Calu3 (cell line): ENCODE results near the gene GNRHR. TPM values are rescaled to one million over a fixed set of nuclear protein-coding genes. Genes with fewer than 3 reads are reported as not detected.
"Not testable (repeated sequence)": the region's sequence is repeated elsewhere in the genome, so short reads cannot be mapped to it uniquely, and the experiment has no call there.

Source experiments
- BruUV-seq: library from RNA; stranded (reverse); fragments of 400-500 nt; replicated peaks from 2 replicates; lab custom pipeline; 2021; lab: Mats Ljungman, UMichigan
- CTCF ChIA-PET: fragments of 300-600 bp; sonication (Branson Sonifier 250); formaldehyde crosslinking; loops from one replicate; lab custom pipeline; 2022; ENCODE audit warnings: antibody characterized with exemption; lab: Charles Lee
- DNase-seq: peaks from one replicate; pipeline ENCODE4 v3.0.0; 2022
- H3K27ac Mint-ChIP-seq: one replicate; pipeline ENCODE4 v1.8.0; 2022; ENCODE audit warnings: mixed read lengths; ENCODE audit not compliant: unreplicated experiment
- H3K27me3 Mint-ChIP-seq: one replicate; pipeline ENCODE4 v1.8.0; 2022; ENCODE audit warnings: mixed read lengths; ENCODE audit not compliant: unreplicated experiment
- H3K36me3 Mint-ChIP-seq: one replicate; pipeline ENCODE4 v1.8.0; 2022; ENCODE audit warnings: mild to moderate bottlenecking, moderate library complexity, mixed read lengths; ENCODE audit not compliant: insufficient read depth, unreplicated experiment
- H3K4me1 Mint-ChIP-seq: one replicate; pipeline ENCODE4 v1.8.0; 2022; ENCODE audit warnings: mild to moderate bottlenecking, low read depth, mixed read lengths; ENCODE audit not compliant: unreplicated experiment
- H3K4me3 Mint-ChIP-seq: one replicate; pipeline ENCODE4 v1.8.0; 2022; ENCODE audit warnings: mild to moderate bottlenecking, low read depth, moderate library complexity, mixed read lengths; ENCODE audit not compliant: unreplicated experiment
- H3K9me3 Mint-ChIP-seq: one replicate; pipeline ENCODE4 v1.8.0; 2022; ENCODE audit warnings: low read depth, mixed read lengths; ENCODE audit not compliant: unreplicated experiment
- intact Hi-C: fragments of 100-400 bp; cut with micrococcal nuclease; formaldehyde crosslinking; loops from one replicate; pipeline ENCODE4 v1.10.0; 2022; ENCODE audit not compliant: unreplicated experiment
- total RNA-seq: library from RNA; stranded (reverse); gene quantifications from 2 replicates; pipeline ENCODE4 v1.2.3, GENCODE V29; 2022
- TF ChIP-seq, protein P1 (sequence below): fragments of 200-600 bp; IDR thresholded peaks from one replicate; pipeline ENCODE4 v1.8.0; 2022; ENCODE audit warnings: antibody characterized with exemption; ENCODE audit not compliant: unreplicated experiment

The GNRHR gene
- total RNA-seq, 1 experiment from 2014 or later = not detected

GRCh38 chr4:67735325-67735724 lies 18.9 kb downstream of the GNRHR start:
- intact Hi-C loops = no loop called here
- Mint-ChIP-seq H3K27ac (no peak overlapping the region), H3K27me3 (no peaks in the 10 kb centered on the region), H3K36me3 (no peaks in the 10 kb centered on the region), H3K4me3 (no peak overlapping the region), H3K9me3 (no peaks in the 10 kb centered on the region), H3K4me1 (no peaks in the 10 kb centered on the region)
- CTCF ChIA-PET = no interaction called here
- DNase-seq = no peak
- no TSS peak for BruUV-seq
- TF ChIP-seq, protein P1, sequence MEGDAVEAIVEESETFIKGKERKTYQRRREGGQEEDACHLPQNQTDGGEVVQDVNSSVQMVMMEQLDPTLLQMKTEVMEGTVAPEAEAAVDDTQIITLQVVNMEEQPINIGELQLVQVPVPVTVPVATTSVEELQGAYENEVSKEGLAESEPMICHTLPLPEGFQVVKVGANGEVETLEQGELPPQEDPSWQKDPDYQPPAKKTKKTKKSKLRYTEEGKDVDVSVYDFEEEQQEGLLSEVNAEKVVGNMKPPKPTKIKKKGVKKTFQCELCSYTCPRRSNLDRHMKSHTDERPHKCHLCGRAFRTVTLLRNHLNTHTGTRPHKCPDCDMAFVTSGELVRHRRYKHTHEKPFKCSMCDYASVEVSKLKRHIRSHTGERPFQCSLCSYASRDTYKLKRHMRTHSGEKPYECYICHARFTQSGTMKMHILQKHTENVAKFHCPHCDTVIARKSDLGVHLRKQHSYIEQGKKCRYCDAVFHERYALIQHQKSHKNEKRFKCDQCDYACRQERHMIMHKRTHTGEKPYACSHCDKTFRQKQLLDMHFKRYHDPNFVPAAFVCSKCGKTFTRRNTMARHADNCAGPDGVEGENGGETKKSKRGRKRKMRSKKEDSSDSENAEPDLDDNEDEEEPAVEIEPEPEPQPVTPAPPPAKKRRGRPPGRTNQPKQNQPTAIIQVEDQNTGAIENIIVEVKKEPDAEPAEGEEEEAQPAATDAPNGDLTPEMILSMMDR = no peak

- H3K27me3 Mint-ChIP-seq, H3K9me3 Mint-ChIP-seq, DNase-seq, H3K4me1 Mint-ChIP-seq, intact Hi-C loops, H3K36me3 Mint-ChIP-seq, CTCF ChIA-PET, BruUV-seq, H3K4me3 Mint-ChIP-seq, H3K27ac Mint-ChIP-seq: not testable (repeated sequence)
These were observed 23.7 kb downstream of the GNRHR start for GRCh38 chr4:67730511-67730910.

DNA sequence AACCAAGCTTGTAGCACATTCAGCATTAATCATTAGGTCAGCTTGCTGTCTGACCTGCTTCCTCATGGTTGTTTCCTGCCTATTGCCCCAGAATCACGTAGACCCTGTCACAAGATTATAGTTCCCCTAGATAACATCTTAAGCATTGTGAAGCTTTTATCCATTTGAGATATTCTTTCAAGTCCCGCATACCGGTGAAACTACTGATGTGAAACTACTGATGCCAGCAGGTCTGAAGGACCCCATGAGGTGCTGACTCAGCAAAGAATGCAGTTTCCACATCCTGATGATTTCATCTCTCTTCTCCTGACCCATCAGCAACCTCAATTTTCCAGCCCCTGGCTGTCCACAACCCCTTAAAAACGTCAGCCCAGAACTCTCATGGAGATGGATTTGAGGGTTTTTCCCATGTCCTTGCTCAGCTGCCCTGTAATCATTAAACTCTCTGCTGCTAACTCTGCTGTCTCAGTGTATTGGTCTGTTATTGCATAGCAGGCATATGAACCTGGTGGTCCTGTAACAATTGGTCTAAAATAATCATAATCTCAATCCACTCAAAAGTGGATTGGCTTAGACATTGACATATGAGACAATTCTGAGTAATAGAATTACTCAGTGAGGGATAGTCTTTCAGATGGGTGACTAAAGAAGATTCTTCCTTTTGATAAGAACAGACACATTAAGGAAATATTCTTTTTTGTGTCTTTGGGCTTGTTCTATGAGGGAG lies 26.9 kb downstream of the GNRHR start:
- TF ChIP-seq, protein P1 = no peak
- H3K27ac Mint-ChIP-seq = no peak overlapping the region
- no peaks in the 10 kb centered on the region for H3K36me3 Mint-ChIP-seq
- CTCF ChIA-PET = no interaction called here
- no peak overlapping the region for H3K4me3 Mint-ChIP-seq
- DNase-seq = no peak
- peaks cover 5% of the 10 kb centered on the region for H3K9me3 Mint-ChIP-seq
- no TSS peak for BruUV-seq
- H3K4me1 Mint-ChIP-seq = no peaks in the 10 kb centered on the region
- intact Hi-C loops = no loop called here
- H3K27me3 Mint-ChIP-seq = no peaks in the 10 kb centered on the region

DNA sequence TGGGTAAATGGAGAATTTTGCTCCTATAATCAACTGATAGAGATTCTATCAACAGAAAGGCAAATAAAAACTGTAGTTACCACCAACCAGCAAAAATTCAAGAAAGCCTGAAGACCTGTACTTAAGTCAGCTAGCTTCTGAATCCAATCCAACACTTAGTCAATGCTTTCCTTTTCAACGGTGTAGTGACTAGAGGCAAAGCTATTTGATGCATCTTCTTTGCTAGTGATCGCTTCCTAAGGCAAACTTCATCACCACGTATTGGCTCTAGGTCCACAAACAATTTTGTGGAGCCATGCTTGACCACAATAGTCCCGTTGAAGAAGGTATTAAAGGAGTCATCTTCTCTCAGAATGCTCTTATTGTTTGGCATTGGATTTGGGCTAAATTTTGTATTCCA lies 28.2 kb downstream of the GNRHR start:
- no peaks in the 10 kb centered on the region for H3K27me3 Mint-ChIP-seq
- BruUV-seq = no TSS peak
- intact Hi-C loops = no loop called here
- DNase-seq = no peak
- H3K4me1 Mint-ChIP-seq = no peaks in the 10 kb centered on the region
- TF ChIP-seq, protein P1 = no peak
- no peaks in the 10 kb centered on the region for H3K36me3 Mint-ChIP-seq
- CTCF ChIA-PET = no interaction called here
- H3K4me3 Mint-ChIP-seq = no peak overlapping the region
- H3K9me3 Mint-ChIP-seq = peaks cover 5% of the 10 kb centered on the region
- H3K27ac Mint-ChIP-seq = no peak overlapping the region

DNA sequence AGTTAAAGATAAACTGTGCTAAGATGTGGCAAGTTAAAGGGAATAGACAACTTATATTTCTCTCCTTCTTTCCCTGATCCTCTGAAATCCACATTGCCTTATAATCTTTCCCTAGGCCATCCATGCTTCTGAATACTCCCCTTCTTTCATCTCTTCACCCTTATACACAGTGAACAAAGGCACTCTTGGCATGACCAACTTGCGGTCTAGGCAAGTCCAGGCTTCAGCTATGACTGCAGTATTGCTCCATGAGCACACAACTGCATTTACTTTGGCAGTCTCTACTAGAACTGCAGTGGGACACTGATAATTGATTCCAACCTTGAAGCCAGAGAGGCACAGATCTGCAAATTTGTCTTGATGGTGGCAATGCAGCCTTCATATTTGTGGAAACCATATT lies 29.1 kb downstream of the GNRHR start:
- peaks cover 5% of the 10 kb centered on the region for H3K9me3 Mint-ChIP-seq
- H3K27me3 Mint-ChIP-seq = no peaks in the 10 kb centered on the region
- TF ChIP-seq, protein P1 = no peak

More for the DNA sequence above, 29.1 kb downstream of the GNRHR start:
- Mint-ChIP-seq H3K4me3 (no peak overlapping the region), H3K27ac (no peak overlapping the region), H3K4me1 (no peaks in the 10 kb centered on the region), H3K36me3 (no peaks in the 10 kb centered on the region)
- BruUV-seq = no TSS peak
- intact Hi-C loops = no loop called here
- no peak for DNase-seq
- CTCF ChIA-PET = no interaction called here
